Central memory CD4-positive, alpha-beta T cell (primary cell): ENCODE data around the gene CELSR1.

Experiments used
- DNase-seq: peaks from one replicate; pipeline ENCODE4 v3.0.0; 2022

The CELSR1 gene

DNA sequence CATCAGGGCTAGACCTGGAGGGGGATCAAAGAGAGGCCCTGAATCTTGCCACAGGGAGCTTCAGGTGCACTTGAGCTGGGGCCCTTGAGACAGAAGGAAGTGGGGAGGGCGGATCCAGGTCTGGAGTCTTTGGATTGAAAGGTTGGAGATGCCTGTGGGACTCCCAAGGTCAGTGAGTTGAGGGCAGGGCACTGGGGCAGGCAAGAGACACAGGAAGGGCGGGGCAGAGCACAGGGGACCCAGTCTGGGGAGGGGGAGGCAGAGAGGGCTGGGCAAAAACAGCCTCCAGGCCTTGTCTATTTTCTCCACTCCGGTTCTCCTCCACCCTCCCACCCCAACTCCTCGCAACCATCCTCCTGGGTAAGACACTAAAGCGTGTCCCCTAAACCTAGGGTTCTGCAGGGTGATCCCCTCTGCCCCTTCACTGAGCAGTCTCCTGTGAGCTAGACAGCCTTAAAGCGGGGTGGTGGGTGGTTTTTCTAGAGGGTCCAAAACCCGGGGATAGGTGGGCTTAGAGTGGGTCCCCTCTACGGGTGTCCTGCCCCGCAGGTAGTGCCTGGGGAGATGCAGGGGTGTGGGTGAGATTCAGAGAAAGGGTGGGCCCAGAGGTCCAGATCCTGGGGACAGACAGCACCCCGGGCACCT is 38.6 kb upstream of the CELSR1 start:
- DNase-seq, result peak; percentile 4

DNA sequence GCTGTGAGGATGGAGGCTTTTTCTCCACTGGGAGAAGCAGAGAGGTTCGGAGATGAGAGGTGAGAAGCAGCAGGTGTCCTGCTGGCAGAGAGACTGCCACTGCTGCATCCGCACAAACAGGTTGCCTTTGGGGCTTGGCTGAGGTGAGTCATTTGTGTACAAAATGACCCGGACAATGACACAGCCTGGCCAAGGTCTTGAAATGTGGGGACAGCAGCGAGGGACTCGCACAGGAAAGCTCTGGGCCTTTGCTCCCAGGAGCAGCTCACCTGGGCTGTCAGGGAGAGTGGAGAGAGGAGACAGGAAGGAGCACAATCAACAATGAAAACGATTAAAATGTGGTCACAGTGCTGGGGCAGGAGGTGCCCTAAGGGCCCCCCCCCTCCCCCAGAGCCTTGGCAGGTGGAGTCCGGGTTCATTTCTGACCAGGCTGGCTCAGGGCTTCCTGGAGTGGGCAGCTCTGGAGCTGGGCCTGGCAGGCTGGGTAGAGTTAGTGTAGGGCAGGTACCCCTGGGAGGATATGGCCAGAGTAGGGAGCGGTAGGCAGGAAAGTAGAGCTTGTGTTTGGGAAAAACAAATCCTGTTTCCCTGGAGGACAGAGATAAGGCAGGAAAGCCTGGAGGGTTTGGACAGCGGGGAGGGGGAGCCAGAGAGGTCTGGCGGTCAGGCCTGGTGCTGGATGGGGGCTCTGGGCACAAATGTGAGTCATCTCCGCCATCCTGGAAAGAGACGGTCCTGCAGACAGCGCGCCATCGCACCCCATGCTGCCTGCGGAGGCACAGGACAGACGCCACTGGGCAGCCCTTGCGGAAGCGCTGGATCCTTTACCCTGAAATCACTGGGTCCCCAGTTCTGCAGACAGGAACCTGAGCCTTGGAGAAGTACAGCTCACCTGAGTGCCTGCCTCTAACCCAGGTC is 37.8 kb upstream of the CELSR1 start:
- DNase-seq, result no peak

DNA sequence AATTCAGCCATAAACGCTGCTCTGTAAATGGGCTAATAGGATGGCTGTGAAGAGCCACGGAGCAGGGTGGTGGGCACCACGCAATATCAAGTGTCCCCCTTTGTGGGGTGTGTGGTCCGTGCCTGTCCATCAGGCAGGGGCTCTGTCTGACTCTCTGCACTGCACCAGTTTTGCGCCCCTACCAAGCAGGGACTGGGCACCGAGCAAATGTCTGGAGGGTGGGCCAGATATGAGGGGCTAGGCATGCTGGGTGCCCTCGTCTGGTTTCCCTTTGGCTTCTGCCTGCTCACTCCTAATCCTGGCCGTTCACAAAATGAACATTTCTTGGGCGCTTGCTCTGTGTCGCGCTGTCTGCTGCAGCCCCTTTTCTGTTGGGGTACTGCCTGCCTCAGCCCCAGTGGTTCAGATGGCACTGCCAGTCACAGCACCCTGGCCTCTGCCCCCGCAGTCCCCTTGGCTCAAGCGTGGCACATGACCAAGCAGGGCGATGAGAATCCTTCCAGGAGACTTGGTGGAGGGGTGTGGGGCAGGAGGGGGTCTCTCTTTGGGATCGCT is 37.1 kb upstream of the CELSR1 start:
- DNase-seq, result no peak

DNA sequence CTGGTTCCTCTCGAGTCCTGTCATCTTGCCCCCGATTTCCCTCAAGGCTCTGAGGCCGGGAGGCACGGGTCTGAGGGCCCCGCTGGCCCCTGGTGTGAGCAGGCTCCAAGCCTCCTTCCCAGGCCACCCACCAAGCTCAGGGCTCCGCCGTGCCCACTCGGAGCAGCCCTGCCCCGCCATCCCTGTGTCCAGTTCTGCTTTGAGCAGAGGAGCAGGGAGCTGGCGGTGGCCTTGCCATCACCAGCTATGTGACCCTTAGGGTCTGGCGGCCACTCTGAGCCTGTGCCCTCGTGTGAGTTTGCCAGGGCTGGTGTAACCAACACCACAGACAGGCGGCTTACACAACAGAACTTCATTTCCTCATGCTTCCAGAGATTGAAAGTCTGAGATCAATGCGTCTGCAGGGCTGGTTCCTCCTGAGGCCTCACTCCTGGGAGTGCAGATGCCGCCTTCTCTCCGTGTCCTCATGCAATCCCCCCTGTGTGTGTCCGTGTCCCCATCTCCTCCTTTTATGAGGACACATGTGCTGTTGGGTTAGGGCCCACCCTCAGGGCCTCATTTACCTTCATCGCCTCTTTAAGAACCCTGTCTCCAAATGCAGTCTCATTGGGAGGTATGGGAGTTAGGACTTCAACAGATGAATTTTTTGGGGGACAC is 36.5 kb upstream of the CELSR1 start:
- DNase-seq, result no peak

DNA sequence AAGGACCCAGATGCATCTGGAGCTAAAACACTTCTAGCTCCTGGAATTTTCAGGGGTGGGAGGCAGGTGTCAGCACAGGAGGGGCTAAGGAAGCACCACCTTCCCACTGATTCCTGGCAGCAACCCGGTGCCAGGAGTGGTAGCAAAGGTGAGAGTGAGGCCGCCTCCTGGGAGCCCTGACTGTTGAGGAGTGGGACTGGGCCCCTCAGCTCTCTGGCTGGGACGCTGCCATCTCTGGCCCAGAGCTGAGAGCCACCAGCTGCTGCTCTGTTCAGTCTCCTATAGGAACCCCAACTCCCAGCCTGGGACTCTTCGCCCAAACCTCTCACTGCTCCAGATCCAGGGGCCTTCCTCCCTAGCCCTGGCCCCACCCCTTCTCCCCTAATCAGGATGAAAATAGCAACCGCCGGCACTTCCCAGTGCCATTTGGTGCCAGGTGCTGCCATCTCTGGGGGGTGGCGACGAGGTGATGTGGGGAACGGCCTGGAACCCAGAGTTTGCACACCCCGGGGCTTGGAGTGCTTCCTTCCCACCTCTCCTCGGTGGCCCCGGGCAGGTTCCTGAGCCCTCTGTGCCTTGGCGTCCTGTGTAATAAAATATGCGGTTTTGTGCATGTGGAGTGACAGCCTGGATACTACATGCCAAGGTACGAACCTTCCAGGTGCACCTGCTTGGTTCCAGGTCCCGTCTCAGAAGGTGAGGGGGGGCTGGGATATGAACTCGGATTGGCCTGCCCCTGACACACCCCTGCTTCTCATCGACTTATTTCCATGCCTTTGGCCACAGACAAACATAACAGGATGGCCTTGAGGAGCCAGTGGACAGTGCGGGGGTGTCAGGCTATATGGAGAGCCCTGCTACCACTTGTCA is 35.7 kb upstream of the CELSR1 start:
- no peak for DNase-seq

DNA sequence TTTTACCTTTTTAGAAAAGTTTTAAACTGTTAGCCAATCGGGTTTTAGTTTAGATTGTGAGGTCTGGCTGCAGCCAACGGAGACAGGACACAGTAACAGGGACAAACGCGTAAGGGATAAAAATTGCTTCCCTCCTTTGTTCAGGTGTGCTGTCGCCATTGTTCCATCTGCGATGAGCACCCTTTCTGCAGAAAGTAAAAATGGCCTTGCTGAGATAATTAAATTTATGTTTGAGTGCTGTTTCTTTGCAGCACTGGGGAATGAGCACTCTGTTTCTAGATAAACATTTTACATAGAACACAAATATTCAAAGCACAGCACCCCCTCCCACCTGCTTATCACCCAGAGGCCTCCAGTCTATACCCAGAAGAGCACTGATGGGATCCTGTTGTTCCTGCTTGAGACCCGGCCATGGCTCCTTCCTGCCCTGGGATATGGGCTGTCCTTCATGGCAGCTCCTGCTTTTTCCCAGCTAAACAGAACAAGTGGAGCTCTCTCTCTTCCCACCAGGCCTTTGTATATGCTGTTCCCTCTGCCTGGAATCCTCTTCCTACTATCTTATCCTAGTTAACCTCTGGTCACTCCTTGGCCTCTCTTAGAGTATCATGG is 34.3 kb upstream of the CELSR1 start:
- no peak for DNase-seq

DNA sequence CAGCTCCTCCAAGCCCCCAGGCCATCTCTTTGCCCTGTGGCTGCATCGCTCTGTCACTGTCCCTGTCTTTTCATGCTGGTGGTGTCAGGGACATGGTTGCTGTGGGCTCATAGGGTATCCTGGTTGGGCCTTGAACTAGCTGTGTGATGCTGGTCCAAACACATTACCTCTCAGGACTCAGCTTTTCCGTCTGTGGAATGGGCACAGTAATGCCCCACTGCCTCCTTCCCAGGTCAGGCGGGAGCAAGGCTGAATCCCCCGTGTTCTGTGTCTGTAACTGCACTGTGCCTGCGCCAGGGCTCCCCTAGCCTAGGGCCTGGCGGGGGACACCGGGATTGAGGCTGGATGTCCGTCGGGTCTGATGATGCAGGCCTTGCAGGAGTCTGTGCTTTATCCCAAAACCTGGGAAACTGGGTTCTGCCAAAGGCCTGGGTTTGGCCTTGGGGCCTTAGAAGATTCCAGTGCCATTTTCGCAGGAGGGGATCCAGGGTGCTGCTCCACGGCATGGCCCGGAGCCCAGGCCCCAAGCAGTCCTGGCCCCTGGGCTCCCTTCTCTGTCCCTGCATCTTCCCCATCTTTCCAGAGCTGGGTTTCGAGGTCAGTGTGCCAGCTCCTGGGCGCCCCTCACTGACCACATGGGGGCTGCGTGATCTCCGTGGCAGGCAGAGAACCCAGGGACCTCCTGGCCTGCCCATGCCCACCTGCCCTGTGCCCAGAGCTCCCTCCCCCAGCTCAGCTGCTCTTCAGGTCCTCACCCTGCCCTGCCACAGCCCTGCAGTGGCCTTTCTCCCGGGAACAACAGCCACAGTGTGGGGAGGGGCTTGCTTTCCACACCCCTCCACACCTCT is 32.7 kb upstream of the CELSR1 start:
- DNase-seq, result no peak

DNA sequence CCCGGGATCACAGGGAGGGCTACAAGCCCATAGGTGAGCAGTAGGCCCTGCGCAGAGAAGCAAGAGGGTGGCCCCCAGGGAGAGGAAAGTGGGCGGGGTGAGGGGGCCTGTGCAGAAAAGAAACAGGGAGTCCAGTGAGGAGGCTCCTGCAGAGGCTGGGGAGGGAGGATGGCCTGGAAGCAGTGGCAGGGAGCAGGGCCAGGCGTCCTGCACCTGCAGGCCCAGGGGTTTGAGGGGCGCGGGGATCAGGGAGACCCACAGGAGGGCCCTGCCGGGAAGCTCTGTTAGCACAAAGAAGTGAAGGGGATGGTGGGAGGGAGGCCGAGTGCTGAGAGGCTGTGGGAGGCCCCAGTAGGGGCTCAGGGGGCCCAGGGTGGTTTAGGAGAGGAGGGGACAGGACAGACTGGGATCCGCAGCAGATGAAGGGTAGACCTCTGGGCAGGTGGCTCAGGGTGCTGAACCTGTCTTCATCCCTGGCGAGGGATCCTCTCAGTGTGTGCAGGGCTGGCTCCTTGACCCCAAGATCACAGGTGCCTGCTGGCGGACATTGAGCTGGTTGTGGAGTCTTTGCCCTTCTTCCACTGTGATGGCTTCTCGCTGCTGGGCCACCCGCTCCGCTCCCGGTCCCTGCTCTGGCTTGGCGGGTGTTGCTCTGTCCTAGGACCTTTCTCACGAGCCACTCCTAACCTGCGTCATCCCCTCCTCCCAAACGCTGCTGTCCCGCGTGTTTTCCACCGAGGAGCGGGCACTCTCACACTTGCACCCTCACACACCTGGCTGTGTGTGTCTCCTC is 31.8 kb upstream of the CELSR1 start:
- DNase-seq, result no peak

DNA sequence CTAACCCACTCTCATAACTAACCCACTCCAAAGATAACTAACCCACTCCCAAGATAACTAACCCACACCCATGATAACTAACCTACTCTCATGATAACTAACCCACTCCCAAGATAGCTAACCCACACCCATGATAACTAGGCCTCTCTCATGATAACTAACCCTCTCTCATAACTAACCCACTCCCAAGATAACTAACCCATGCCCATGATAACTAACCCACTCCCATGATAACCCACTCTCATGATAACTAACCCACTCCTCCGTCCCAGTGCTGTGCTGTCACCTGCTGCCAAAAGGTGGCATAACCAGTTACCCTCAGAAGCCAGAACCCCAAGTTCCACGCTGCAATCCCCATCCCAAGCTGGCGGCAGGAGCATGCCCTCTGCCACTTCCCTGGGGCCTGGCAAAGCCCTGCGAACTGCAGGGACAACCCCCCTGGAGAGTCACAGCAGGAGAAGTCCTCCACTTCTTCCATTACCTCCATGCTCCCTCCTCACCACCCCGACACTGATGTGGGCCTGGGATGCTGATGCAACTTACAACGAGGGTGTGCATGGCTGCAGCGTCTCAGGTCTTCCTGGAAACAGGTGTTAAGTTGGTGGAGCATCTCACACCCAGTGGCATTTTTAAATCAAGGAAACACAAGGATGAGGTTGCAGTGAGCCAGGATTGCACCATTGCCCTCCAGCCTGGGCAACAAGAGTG is 30.8 kb upstream of the CELSR1 start:
- no peak for DNase-seq

DNA sequence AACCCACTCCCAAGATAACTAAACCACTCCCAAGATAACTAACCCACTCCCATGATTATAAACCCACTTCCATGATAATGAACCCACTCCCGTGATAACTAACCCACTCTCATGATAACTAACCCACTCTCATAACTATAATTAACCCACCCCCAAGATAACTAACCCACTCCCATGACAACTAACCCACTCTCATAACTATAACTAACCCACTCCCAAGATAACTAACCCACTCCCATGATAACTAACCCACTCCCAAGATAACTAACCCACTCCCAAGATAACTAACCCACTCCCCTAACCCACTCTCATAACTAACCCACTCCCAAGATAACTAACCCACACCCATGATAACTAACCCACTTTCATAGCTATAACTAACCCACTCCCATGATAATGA is 30.1 kb upstream of the CELSR1 start:
- DNase-seq, result no peak

DNA sequence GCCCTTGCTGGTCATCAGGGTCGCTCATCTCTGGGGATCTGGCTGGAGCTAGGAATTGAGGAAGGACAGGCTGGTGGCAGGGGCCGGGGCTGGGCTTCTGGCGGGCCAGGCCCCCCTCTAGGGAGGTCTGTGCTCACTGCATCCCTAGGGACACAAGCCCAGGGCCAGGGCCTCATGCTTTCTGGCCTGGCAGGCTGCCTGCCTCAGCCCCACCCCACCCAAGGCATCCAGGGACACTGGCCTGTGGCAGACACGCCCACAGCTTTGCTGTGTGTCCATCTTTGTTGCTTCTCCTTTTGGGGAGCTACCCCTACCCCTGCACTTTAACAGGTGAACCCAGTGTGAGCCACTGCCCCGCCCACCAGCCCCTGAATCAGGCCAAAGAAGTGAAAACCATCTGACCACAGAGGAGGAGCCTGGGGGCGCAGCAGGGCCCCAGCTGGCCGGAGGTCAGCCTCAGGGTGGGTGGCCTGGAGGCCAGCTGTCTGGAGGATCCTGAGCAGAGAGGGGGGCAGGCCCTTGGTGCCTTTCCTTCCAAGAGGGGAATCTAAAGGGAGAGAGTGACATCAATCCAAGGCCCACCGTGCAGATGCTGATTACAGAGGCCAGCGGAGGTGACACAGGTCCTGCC is 26.8 kb upstream of the CELSR1 start:
- no peak for DNase-seq

DNA sequence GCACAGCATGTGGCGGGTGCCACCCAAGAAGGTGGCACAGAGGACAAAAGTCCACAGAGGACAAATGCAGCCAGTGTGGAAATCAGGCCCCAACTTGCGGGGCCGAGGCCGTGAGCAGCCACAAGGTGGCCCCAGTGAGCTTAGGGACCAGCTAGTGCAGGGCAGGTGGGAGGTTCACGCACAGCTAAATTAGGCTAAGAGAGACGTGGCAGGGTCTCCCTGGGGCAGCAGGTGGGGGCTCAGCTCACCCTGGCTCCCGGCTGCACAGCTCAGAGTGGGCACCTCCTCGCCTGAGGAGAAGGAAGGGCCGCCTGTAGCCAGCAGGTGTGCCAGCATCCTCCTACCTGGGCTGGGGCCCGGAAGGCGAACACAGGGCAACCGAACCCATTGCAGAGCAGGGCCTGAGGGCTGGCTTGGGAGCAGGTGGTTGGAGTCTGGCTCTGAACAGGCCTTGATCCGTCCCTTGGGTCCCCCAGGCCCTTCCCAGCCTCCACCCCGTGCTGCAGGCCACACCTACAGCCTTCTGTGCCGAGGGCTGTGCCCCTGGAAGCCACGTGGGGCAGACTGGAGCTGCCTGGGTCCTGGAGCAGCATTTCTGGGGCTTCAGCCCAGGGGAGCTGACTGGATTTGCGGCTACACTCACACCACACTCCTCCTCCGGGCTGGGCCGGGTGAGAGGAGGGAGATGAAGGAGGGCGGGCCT is 26.1 kb upstream of the CELSR1 start:
- peak; percentile 57 for DNase-seq

DNA sequence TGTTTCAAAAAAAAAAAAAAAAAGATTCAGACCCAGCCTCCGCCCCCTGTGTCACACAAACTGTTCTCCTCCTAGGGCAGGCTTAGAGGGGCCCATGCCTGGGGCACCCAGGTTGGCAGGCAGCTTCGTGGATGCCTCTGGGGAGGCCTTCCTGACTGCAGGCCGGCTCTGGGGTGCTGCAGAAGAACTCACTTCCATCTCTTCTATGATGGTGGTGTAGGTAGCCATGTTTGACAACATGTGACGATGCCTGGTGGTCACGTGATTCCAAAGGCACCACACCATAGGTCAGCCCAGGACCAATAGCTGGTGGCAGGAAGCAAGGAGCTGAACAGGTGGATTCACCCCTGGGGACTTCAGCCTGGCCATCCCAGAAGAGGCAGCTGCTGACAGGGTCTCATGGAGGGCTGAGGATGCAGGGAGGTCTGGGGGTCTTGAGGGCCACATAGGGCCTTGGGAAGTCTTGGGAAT is 24.1 kb upstream of the CELSR1 start:
- no peak for DNase-seq

DNA sequence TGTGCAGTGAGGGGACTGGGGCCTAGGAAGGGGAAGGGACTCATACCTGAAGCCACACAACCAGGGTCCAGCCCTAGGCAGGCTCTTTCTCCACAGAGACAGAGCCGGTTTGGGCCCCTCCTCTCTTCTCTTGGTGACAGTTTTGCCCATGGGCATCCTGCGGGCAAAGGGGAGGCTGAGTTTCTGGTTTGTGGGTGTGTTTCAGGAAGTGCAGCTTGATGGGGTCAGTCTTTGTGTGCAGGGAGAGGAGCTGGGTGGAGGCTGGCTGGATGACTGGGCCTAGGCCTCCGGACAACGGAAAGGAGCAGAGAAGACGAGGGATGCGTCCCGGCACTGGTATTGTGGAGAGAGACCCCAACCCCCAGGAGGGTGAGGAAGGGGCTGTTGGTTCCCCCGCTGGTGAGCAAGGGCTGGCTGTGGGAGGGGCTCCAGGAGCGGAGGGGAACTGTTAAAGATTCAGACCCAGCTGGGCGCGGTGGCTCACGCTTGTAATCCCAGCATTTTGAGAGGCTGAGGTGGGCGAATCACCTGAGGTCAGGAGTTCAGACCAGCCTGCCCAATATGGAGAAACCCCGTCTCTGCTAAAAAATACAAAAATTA is 23.4 kb upstream of the CELSR1 start:
- DNase-seq, result no peak

DNA sequence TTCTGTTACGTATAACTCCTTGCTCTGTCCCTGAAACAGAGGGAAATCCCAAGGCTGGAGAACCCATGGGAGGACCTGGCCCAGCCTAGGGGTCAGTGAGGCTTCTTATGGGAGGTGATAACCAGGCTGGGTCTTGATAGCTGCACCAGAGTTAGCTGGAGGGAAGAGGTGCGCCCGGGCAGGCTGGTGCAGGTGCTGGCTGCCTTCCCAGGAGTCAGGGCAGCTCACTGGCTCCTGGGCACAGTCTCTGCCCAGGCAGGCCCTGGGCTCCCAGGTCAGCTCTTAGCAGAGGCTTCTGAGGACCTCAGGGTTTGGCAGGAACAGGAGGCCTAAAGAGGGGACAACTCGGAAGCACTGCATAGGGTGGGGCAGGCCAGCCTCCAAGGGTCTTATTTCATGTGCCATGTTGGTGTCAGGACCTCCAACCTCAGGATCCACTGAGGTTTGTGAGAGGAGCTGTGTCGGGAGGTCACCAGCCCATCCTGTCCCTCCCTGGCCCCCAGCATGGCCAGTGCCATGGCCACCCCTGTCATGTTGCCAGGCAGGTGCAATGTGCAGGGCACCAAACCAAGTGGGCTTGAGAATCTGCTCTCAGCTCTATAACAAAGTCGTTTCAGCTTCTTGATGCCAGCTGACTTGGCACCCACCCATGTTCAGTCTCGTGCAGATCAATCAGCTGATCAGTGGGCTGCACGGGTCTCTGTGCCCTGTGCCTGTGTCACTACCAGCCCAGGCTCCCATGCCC is 20.5 kb upstream of the CELSR1 start:
- no peak for DNase-seq

DNA sequence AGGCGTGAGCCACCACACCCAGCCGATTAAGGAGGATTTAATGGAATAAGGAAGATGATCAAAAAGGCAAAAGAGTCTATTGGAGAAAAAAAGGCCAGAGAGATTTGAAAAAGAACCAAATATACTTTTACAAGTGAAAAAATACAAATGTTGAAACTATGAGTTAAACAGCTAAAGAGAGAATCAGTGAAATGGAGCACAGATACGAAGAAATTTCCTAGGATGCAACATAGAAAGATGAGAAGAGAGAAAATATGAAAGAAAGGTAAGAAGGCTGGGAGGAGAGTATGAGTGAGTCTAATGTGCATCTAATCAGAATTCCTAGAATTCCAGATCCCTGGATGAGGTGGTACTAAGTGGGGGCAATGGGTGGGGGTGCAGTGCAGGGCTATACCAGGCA is 19.4 kb upstream of the CELSR1 start:
- DNase-seq, result no peak

DNA sequence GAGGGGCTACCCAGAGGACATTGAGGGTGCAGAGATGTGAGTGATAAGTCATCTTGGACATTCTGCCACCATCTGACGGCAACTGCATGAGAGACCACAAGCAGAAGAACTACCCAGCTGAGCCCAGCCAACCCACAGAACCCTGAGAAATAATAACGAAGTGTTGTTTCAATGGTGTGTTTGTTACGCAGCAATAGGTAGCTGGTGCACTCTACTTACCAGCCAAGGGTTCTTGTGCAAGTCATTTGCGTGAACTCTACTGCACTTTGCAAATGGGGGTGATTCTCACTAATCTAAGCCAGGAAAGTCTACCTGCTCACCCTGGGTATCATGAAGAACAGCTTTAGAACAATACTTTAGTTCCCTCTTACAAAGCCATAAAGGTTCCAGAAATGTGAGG is 15.8 kb upstream of the CELSR1 start:
- no peak for DNase-seq
